GM23248 (cell line): Measurements from ENCODE around the gene CNN2.

Experiments
- EZH2 ChIP-seq: fragments of 200-600 bp; sonication (generic); IDR thresholded peaks from 2 replicates; pipeline ENCODE4 v1.6.1; 2018; ENCODE audit warnings: antibody characterized with exemption, mild to moderate bottlenecking; ENCODE audit not compliant: insufficient read depth, poor library complexity, severe bottlenecking
- EZH2phosphoT487 ChIP-seq: fragments of 200-600 bp; sonication (generic); IDR thresholded peaks from 2 replicates; pipeline ENCODE4 v1.6.1; 2018; ENCODE audit warnings: antibody characterized with exemption, moderate library complexity, mild to moderate bottlenecking, low read depth; ENCODE audit not compliant: insufficient read depth

DNA sequence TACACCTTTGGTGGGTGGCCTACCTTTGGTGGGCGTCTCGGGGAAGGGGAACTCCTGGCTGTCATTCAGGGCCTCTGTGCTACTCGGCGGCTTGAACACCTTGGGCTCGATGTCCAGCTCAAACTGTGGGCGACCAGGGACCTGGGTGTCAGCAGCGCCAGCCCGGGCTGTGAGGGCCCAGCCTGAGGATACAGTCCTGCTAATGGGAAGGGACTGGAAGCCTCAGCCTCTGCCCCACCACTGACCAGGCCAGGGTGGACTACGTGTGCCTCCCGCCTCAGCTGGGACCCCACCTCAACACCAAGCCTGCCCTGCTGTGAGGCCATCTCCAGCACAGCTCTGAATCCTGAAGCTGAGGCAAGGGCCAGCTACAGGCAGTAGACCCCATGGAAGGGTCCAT lies 13.2 kb upstream of the CNN2 start:
- TF ChIP-seq EZH2phosphoT487 (no peak), EZH2 (no peak)
